ENCODE measurements around the gene USP17L28.
"Not testable (repeated sequence)": the region's sequence is repeated elsewhere in the genome, so short reads cannot be mapped to it uniquely, and the experiment has no call there.

The USP17L28 gene

GRCh38 chr4:9348593-9348992, at the start of gene USP17L28:
TSS of gene USP17L28 (plus strand) at chr4:9348893. CDS start at chr4:9348893, 0 bp downstream.
- not testable (repeated sequence) for DNase-seq (ENCODE audit: extremely low read depth, low read depth); H3K4me3 ChIP-seq (replicated peaks; ENCODE audit: low read depth, low read length)

- not testable (repeated sequence) for DNase-seq (ENCODE audit: extremely low read depth, low read depth)
These were observed 24.5 kb upstream of the USP17L28 start for GRCh38 chr4:9324191-9324590.

GRCh38 chr4:9324865-9325264, 23.8 kb upstream of the USP17L28 start, which contains the start of gene USP17L24:
TSS of gene USP17L24 (plus strand) at chr4:9325165. CDS start at chr4:9325165, 0 bp downstream.
- DNase-seq (ENCODE audit: extremely low read depth, low read depth); H3K4me3 ChIP-seq (replicated peaks; ENCODE audit: low read depth, low read length): not testable (repeated sequence)

More at GRCh38 chr4:9324191-9324590, 24.5 kb upstream of the USP17L28 start:
- not testable (repeated sequence) for H3K4me3 ChIP-seq (replicated peaks; ENCODE audit: low read depth, low read length)

- DNase-seq (ENCODE audit: extremely low read depth, low read depth); H3K4me3 ChIP-seq (replicated peaks; ENCODE audit: low read depth, low read length): not testable (repeated sequence)
These were observed 19.1 kb upstream of the USP17L28 start, which contains the start of gene USP17L25 for GRCh38 chr4:9329611-9330010. TSS of gene USP17L25 (plus strand) at chr4:9329911. CDS start at chr4:9329911, 0 bp downstream.

- not testable (repeated sequence) for H3K4me3 ChIP-seq (replicated peaks; ENCODE audit: low read depth, low read length); DNase-seq (ENCODE audit: extremely low read depth, low read depth)
These were observed 14.3 kb upstream of the USP17L28 start, which contains the start of gene USP17L26 for GRCh38 chr4:9334358-9334757. TSS of gene USP17L26 (plus strand) at chr4:9334658. CDS start at chr4:9334658, 0 bp downstream.

GRCh38 chr4:9339103-9339502, 9.6 kb upstream of the USP17L28 start, which contains the start of gene USP17L5:
TSS of gene USP17L5 (plus strand) at chr4:9339403. CDS start at chr4:9339403, 0 bp downstream.
- not testable (repeated sequence) for H3K4me3 ChIP-seq (replicated peaks; ENCODE audit: low read depth, low read length); DNase-seq (ENCODE audit: extremely low read depth, low read depth)

GRCh38 chr4:9343848-9344247, 4.8 kb upstream of the USP17L28 start, which contains the start of gene USP17L27:
TSS of gene USP17L27 (plus strand) at chr4:9344148. CDS start at chr4:9344148, 0 bp downstream.
- not testable (repeated sequence) for DNase-seq (ENCODE audit: extremely low read depth, low read depth); H3K4me3 ChIP-seq (replicated peaks; ENCODE audit: low read depth, low read length)

- not testable (repeated sequence) for H3K4me3 ChIP-seq (replicated peaks; ENCODE audit: low read depth, low read length); DNase-seq (ENCODE audit: extremely low read depth, low read depth)
These were observed 2.2 kb downstream of the USP17L28 start for GRCh38 chr4:9350866-9351265.

- H3K4me3 ChIP-seq (replicated peaks; ENCODE audit: low read depth, low read length); DNase-seq (ENCODE audit: extremely low read depth, low read depth): not testable (repeated sequence)
These were observed 4.6 kb downstream of the USP17L28 start, which contains the start of gene USP17L29 for GRCh38 chr4:9353338-9353737. TSS of gene USP17L29 (plus strand) at chr4:9353638. CDS start at chr4:9353638, 0 bp downstream.

GRCh38 chr4:9362829-9363228, 14.1 kb downstream of the USP17L28 start, which contains the start of gene USP17L30:
TSS of gene USP17L30 (plus strand) at chr4:9363129. CDS start at chr4:9363129, 0 bp downstream.
- H3K4me3 ChIP-seq (replicated peaks; ENCODE audit: low read depth, low read length); DNase-seq (ENCODE audit: extremely low read depth, low read depth): not testable (repeated sequence)

- H3K4me3 ChIP-seq (replicated peaks; ENCODE audit: low read depth, low read length); DNase-seq (ENCODE audit: extremely low read depth, low read depth): not testable (repeated sequence)
These were observed 31.2 kb downstream of the USP17L28 start for GRCh38 chr4:9379881-9380280.

GRCh38 chr4:9381012-9381534, 32.4 kb downstream of the USP17L28 start:
- H3K4me3 ChIP-seq (replicated peaks; ENCODE audit: low read depth, low read length): peak overlapping the region; percentile 28
- peak; percentile 37 for TF ChIP-seq CTCF (IDR thresholded peaks at IDR 0.05; ENCODE audit: low read depth, low read length, missing control alignments)
- DNase-seq (ENCODE audit: extremely low read depth, low read depth): not testable (repeated sequence)

GRCh38 chr4:9384126-9384525, 35.4 kb downstream of the USP17L28 start:
- no peak for DNase-seq (ENCODE audit: extremely low read depth, low read depth)
- TF ChIP-seq CTCF (IDR thresholded peaks at IDR 0.05; ENCODE audit: low read depth, low read length, missing control alignments): no peak
- H3K4me3 ChIP-seq (replicated peaks; ENCODE audit: low read depth, low read length): no peak overlapping the region

GRCh38 chr4:9389001-9389400, 40.3 kb downstream of the USP17L28 start:
- not testable (repeated sequence) for DNase-seq (ENCODE audit: extremely low read depth, low read depth); H3K4me3 ChIP-seq (replicated peaks; ENCODE audit: low read depth, low read length)
